Astrocyte of the cerebellum (primary cell): ENCODE results near the gene S1PR1.

Experiments
- DNase-seq: peaks from one replicate; pipeline ENCODE4 v3.0.0-alpha.2; 2011; ENCODE audit warnings: low read depth
- H3K4me3 ChIP-seq: 2 replicates; pipeline ENCODE4 v1.5.1; 2011; ENCODE audit warnings: mild to moderate bottlenecking, low read depth, low read length, moderate library complexity
- CTCF ChIP-seq: IDR thresholded peaks from 2 replicates; pipeline ENCODE4 v1.5.1; 2012; ENCODE audit warnings: low read length, low read depth, moderate library complexity, mild to moderate bottlenecking; ENCODE audit errors: missing control alignments
- in situ Hi-C: cut with HindIII; loops from 2 replicates; pipeline ENCODE4 v1.10.0; 2017; ENCODE audit warnings: low sequenced_read_pairs

The S1PR1 gene

DNA sequence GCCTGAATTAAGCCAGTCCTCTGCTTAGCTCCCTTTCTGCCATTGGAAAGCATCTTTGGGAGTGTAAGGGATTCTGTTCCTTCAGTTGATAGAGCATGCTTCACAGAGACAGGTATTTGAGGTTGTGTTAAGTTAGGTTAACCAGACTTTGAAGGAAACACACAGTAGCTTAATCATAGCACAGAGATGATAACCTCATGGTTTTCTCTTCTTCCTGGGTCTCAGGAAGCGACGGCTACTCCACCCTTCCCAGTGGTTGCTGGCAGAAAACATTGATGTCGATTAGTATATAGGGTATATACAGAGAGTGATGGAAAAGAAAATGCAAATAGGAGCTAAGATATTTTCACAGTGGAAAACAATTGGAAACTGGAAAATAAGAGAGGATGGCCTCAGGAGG lies 42.0 kb downstream of the S1PR1 start:
- no peak overlapping the region for H3K4me3 ChIP-seq
- no peak for TF ChIP-seq CTCF
- in situ Hi-C loops: no loop called here
- DNase-seq: no peak

DNA sequence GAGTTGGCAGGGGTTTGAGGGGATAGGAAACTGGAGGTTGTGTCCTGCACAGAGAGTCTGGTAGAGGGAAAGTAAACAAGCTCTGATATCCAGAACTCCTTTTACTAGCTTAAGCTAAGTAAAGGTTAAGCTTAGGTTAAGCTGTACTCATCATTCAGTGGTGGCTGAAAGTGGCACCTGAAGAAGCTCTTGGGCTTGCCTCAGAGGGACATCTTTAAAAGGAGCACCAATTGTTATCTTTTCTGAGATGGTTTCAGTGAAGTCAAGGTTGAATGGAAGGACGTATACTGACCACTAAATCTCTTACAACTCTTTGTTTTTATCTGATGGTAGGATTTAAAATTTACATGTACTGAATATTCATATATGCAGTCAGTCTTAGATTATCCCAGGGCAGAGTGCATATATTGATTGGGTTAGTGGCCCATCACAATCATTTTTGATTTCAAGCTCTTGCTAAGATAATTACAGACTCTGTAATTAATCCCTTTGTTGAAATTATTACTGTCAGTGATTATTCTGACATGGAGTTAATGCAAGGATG lies 43.3 kb downstream of the S1PR1 start:
- no peak overlapping the region for H3K4me3 ChIP-seq
- no peak for DNase-seq
- TF ChIP-seq CTCF: no peak
- in situ Hi-C loops: no loop called here

DNA sequence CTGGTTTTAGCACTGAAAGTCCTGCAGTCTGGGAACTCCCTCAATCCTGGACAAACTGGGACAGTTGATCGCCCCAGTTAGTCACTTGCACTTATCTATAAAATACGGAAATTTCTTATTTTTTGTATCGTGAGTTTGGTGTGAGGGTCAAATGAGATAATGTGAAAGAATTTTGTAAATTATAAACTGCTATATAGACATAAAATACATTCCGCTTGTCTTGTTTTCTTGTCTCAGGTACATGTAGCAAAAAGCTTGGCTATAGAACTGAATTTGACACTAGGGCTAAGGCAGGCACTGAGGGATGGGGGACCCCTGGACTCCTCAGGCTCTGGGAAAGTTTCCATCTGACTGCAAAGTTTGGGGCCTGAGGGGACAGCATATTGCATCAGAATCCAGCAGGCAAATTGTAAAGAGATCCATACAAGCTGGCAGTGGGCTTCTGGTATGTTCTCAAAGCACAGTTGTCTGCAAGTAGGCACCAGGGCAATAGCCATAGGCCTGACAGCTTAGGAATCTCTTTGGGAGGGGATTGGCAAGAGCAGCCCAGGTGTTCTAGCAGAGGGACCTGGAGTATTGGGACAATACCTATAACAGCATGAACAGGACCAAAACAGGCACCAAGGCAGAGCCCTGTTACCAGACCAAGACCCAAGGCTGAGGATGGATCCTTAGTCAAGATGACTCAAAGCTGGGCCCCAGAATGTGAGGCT lies 44.3 kb downstream of the S1PR1 start:
- H3K4me3 ChIP-seq: no peak overlapping the region
- in situ Hi-C loops: no loop called here
- no peak for TF ChIP-seq CTCF
- DNase-seq: no peak

DNA sequence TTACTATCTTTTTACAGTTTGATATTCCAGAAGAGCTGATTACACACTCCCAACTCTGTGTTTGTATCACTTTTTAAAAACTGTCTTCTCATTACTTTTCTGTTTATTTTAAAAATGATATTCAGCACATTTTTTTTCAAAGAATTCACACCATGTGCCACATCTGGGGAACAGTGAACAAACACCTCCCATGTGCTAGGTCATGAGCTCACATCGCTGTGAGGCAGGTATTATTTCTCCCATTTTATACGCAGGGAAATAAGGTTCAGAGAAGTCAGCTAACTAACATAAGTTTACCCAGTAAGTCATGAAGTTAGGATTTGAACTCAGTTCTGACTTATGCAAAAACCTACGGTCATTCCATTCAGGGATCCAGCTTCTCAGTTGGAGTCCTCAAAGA lies 44.9 kb downstream of the S1PR1 start:
- in situ Hi-C loops: no loop called here
- no peak overlapping the region for H3K4me3 ChIP-seq
- DNase-seq: no peak
- TF ChIP-seq CTCF: no peak

GRCh38 chr1:101282314-101283038 lies 45.7 kb downstream of the S1PR1 start:
- no peak for TF ChIP-seq CTCF
- in situ Hi-C loops: no loop called here
- no peak overlapping the region for H3K4me3 ChIP-seq
- DNase-seq: no peak

DNA sequence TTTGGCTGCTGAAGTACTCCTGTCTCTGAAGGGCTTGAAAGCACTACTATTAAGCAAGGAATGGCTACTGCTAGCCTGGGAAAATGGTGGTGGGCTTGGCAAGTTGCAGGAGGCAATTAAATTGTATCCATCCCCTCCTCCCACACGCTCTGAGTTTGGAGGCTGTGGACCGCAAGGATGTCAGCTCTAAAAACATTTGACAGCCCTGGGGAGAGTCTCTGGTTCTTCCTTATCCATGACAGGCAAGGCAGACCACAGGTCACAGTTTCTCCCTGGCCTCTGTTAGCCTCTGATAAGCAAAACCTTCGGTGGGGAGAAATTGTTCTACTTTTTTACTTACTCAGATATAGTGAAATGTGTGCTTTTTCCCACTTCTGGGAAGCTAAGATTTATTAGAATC lies 46.6 kb downstream of the S1PR1 start:
- no peak for DNase-seq
- no peak for TF ChIP-seq CTCF
- in situ Hi-C loops: no loop called here
- no peak overlapping the region for H3K4me3 ChIP-seq
